Activated CD8-positive, alpha-beta T cell treated with anti-CD3 and anti-CD28 coated beads, Interleukin-2, amount 10 ng/mL, durations not matched to agents 7 days and 5 days (primary cell): ENCODE data around the gene ECHDC1. TPM values are rescaled to one million over a fixed set of nuclear protein-coding genes. Genes with fewer than 3 reads are reported as not detected.

ENCODE experiments used
- ATAC-seq: fragments of 150-1000 bp; cut with Tn5 transposase; one replicate; pipeline ENCODE4 v1.10.0; 2021; ENCODE audit warnings: moderate library complexity
- CTCF ChIA-PET: fragments of 350-600 bp; sonication (Branson Sonifier 250); formaldehyde crosslinking; loops from one replicate; lab custom pipeline; 2021; ENCODE audit warnings: antibody characterized with exemption; lab: Charles Lee
- POLR2A ChIA-PET: fragments of 350-600 bp; sonication (Branson Sonifier 250); formaldehyde crosslinking; loops from one replicate; lab custom pipeline; 2021; ENCODE audit warnings: antibody characterized with exemption; lab: Charles Lee
- DNase-seq: peaks from one replicate; pipeline ENCODE4 v3.0.0-alpha.2; 2020
- H3K27ac Mint-ChIP-seq: one replicate; pipeline ENCODE4 v1.8.0; 2021; ENCODE audit warnings: mild to moderate bottlenecking, mixed read lengths
- H3K27me3 Mint-ChIP-seq: one replicate; pipeline ENCODE4 v1.8.0; 2021; ENCODE audit warnings: low read depth, mixed read lengths
- H3K36me3 Mint-ChIP-seq: one replicate; pipeline ENCODE4 v1.8.0; 2021; ENCODE audit warnings: low read depth, mixed read lengths
- H3K4me1 Mint-ChIP-seq: one replicate; pipeline ENCODE4 v1.8.0; 2021; ENCODE audit warnings: low read depth, mixed read lengths
- H3K4me3 Mint-ChIP-seq: one replicate; pipeline ENCODE4 v1.8.0; 2021; ENCODE audit warnings: mild to moderate bottlenecking, mixed read lengths
- H3K9me3 Mint-ChIP-seq: one replicate; pipeline ENCODE4 v1.8.0; 2022; ENCODE audit warnings: mixed read lengths; ENCODE audit not compliant: insufficient read depth
- total RNA-seq, 2 experiments: library from RNA; stranded (reverse); gene quantifications; one replicate each; pipeline ENCODE4 v1.2.3, GENCODE V29; 2021

ECHDC1 gene
- total RNA-seq, 2 experiments from 2014 or later, result 44.0 to 47.1 TPM

DNA sequence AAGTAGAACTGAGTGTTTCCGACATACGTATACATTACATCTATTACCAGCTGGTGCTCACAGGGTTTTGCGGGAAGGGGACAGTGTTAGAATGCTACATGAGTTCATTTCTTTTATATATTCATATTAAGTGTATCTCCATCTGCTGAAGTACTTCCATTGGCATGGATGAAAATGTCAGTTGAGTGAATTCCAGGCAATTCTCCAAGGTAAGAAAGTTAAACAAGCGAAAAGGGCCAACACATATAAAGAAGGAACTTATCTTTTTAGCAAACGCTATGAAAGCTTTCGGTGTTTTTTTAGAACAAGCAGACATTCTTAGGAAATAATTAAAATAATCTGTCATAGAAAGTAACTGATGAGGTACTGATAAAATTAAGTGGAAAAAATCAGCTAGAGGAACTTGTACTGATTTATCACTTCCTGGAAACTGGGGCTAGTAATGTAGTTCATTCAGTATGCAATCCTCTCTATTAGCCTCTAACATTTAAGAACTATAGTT lies 42.2 kb downstream of the ECHDC1 start:
- POLR2A ChIA-PET, result no interaction called here
- no peaks in the 10 kb centered on the region for H3K27me3 Mint-ChIP-seq
- peaks cover 5% of the 10 kb centered on the region for H3K36me3 Mint-ChIP-seq
- no peak overlapping the region for H3K27ac Mint-ChIP-seq
- H3K4me3 Mint-ChIP-seq, result no peak overlapping the region
- CTCF ChIA-PET, result interaction anchor here (1.0 to 3.2 kb wide), 10 partner anchors 8 to 251 kb away, joined by 3 to 24 read pairs (median 5); partner anchors contain the start of gene RNF146
- no peaks in the 10 kb centered on the region for H3K9me3 Mint-ChIP-seq
- peaks cover 5% of the 10 kb centered on the region for H3K4me1 Mint-ChIP-seq
- ATAC-seq (no peak), DNase-seq (no peak)

DNA sequence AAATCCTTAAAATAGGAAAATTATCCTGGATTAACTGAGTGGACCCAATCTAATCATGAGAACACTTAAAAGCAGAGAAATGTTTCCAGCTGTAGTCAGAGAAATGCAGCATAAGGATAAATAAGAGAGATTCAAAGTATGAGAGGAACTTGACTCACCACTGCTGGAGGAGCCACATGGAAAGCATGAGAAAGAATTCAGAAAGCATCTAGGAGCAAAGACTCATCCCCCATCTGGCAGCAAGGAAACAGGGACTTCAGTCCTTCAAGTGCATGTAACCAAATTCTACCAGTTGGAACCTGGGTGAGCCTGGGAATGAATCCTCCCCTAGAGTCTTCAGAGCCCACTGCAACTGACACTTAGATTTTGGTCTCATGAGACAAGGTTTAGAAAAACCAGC lies 43.0 kb downstream of the ECHDC1 start:
- Mint-ChIP-seq H3K36me3 (peaks cover 5% of the 10 kb centered on the region), H3K27ac (no peak overlapping the region), H3K4me1 (peaks cover 5% of the 10 kb centered on the region), H3K4me3 (no peak overlapping the region), H3K27me3 (no peaks in the 10 kb centered on the region), H3K9me3 (no peaks in the 10 kb centered on the region)
- ATAC-seq (no peak), DNase-seq (no peak)
- ChIA-PET CTCF (interaction anchor here (1.2 to 3.2 kb wide), 5 partner anchors 10 to 239 kb away, joined by 3 to 24 read pairs (median 14); partner anchors contain the start of gene RNF146), POLR2A (interaction anchor here (0.6 kb wide), 1 partner anchor 19 kb away, joined by 3 read pairs; no protein-coding TSS in a partner anchor)

GRCh38 chr6:127299522-127300240 lies 43.7 kb downstream of the ECHDC1 start:
- Mint-ChIP-seq H3K4me3 (no peak overlapping the region), H3K9me3 (no peaks in the 10 kb centered on the region), H3K27ac (no peak overlapping the region), H3K4me1 (peaks cover 5% of the 10 kb centered on the region), H3K36me3 (peaks cover 9% of the 10 kb centered on the region), H3K27me3 (no peaks in the 10 kb centered on the region)
- ChIA-PET CTCF (interaction anchor here (0.8 to 3.2 kb wide), 5 partner anchors 9 to 240 kb away, joined by 3 to 24 read pairs (median 3); partner anchors contain the start of gene RNF146), POLR2A (interaction anchor here (0.6 kb wide), 2 partner anchors 20 to 357 kb away, joined by 3 read pairs; no protein-coding TSS in a partner anchor)
- ATAC-seq, result no peak
- DNase-seq, result no peak

GRCh38 chr6:127298475-127298874 lies 44.9 kb downstream of the ECHDC1 start:
- ChIA-PET POLR2A (no interaction called here), CTCF (interaction anchor here (1.2 kb wide), 1 partner anchor 218 kb away, joined by 3 read pairs; no protein-coding TSS in a partner anchor)
- Mint-ChIP-seq H3K27me3 (no peaks in the 10 kb centered on the region), H3K4me1 (peaks cover 3% of the 10 kb centered on the region), H3K27ac (no peak overlapping the region), H3K4me3 (no peak overlapping the region), H3K9me3 (no peaks in the 10 kb centered on the region), H3K36me3 (peaks cover 16% of the 10 kb centered on the region)
- DNase-seq (no peak), ATAC-seq (no peak)

- Mint-ChIP-seq H3K4me1 (no peaks in the 10 kb centered on the region), H3K27ac (no peak overlapping the region), H3K36me3 (peaks cover 22% of the 10 kb centered on the region), H3K4me3 (no peak overlapping the region), H3K9me3 (no peaks in the 10 kb centered on the region), H3K27me3 (no peaks in the 10 kb centered on the region)
- CTCF ChIA-PET, result interaction anchor here (1.5 kb wide), 1 partner anchor 219 kb away, joined by 7 read pairs; no protein-coding TSS in a partner anchor
- DNase-seq (no peak), ATAC-seq (no peak)
- POLR2A ChIA-PET, result no interaction called here
These were observed 45.8 kb downstream of the ECHDC1 start for GRCh38 chr6:127297502-127298070.

DNA sequence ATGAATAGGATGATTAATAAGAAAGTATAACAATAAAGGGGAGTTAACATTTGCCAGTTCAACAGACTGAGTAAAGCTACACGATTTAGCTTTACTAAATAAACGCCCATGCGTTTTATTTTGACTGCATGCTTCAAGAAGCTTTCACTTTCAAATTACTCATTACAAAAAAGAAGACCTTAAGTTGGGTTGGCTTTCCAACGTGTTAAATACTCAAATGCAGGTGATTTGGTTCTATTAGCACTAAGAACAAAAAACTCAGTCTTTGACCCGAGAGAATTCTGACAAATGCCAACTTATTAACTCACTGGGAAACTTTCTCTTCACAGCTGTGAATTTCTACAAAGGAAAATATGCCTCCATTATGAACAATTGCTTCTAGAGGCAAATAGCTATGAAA lies 51.9 kb downstream of the ECHDC1 start:
- H3K27ac Mint-ChIP-seq, result no peak overlapping the region
- ChIA-PET POLR2A (interaction anchor here (1.1 kb wide), 1 partner anchor 24 kb away, joined by 3 read pairs; no protein-coding TSS in a partner anchor), CTCF (interaction anchor here (1.6 to 3.6 kb wide), 6 partner anchors 10 to 248 kb away, joined by 4 to 24 read pairs (median 7); partner anchors contain the start of gene RNF146)
- H3K36me3 Mint-ChIP-seq, result peaks cover 57% of the 10 kb centered on the region
- H3K9me3 Mint-ChIP-seq, result no peaks in the 10 kb centered on the region
- no peaks in the 10 kb centered on the region for H3K27me3 Mint-ChIP-seq
- ATAC-seq (no peak), DNase-seq (no peak)
- H3K4me3 Mint-ChIP-seq, result peak overlapping the region; percentile 25
- peaks cover 13% of the 10 kb centered on the region for H3K4me1 Mint-ChIP-seq

DNA sequence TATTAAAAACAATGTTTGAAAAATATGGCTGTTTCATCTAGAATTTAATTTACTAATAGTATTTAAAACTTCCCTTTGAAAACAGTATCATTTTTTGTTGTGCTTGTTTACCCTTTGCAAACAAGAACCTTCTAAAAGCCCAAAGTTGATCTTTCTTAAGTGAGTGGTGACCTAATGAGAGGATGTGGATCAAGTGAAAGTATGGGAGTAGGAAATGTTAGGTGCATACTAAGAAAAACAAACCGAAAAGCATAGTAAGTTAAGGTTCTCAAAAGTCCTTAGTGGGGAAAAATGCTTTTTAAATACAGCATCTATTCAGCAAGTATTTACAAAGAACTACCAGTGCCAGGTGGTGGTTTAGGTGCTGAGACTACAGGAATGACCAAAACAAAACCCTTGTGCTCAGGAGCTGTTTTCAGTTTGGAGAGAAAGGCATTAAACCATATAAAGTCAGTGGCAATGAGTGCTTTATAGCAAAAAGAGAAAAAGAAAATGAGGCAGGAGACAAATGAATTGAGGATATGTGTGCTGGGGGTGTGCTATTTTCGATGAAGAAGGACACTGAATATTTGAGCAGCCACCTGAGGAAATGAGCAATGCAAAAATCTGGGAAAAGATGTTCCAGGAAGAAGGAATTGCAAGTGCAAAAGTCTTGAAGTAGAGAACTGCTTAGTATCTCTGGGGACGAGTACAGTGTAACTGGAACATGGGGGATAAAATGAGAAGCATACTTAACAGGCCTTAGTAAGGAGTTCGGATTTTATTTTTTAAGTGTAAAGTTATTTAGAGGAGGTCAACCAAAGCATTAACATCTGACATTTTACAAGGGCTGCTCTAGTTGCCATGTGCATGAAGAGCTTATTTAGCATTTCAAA lies 52.8 kb downstream of the ECHDC1 start:
- H3K4me1 Mint-ChIP-seq, result peaks cover 13% of the 10 kb centered on the region

DNA sequence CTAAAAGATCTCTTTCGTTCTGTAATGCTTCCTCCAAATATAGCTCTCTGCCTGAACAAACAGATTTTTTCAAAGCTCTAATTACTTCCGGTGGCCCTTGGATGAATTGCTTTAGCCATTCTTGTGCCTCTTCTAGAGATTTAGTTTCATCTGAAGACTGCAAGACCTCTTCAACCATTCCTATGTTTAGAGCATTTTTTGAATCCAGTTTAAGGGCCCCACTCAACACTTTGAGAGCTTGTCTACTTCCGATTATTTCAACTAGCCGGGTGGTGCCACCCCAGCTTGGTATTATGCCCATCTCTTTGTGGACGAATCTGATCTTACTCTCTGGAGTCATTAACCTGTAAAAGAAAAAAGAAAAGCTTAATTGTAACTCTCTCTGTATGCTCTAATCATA lies 53.5 kb downstream of the ECHDC1 start:
- no peaks in the 10 kb centered on the region for H3K9me3 Mint-ChIP-seq
- no peak overlapping the region for H3K4me3 Mint-ChIP-seq
- no peaks in the 10 kb centered on the region for H3K27me3 Mint-ChIP-seq
- H3K27ac Mint-ChIP-seq, result no peak overlapping the region
- H3K4me1 Mint-ChIP-seq, result peaks cover 13% of the 10 kb centered on the region
- peaks cover 56% of the 10 kb centered on the region for H3K36me3 Mint-ChIP-seq
- ATAC-seq, result no peak
- CTCF ChIA-PET, result interaction anchor here (0.6 to 3.6 kb wide), 6 partner anchors 11 to 131 kb away, joined by 3 to 24 read pairs (median 4); partner anchors contain the start of gene RNF146
- POLR2A ChIA-PET, result no interaction called here
- no peak for DNase-seq

More for the DNA sequence above, 52.8 kb downstream of the ECHDC1 start:
- DNase-seq (no peak), ATAC-seq (no peak)
- Mint-ChIP-seq H3K27me3 (no peaks in the 10 kb centered on the region), H3K36me3 (peaks cover 56% of the 10 kb centered on the region), H3K9me3 (no peaks in the 10 kb centered on the region), H3K4me3 (no peak overlapping the region), H3K27ac (no peak overlapping the region)
- ChIA-PET POLR2A (no interaction called here), CTCF (interaction anchor here (0.6 to 3.6 kb wide), 10 partner anchors 11 to 248 kb away, joined by 3 to 24 read pairs (median 6); partner anchors contain the start of gene RNF146)

DNA sequence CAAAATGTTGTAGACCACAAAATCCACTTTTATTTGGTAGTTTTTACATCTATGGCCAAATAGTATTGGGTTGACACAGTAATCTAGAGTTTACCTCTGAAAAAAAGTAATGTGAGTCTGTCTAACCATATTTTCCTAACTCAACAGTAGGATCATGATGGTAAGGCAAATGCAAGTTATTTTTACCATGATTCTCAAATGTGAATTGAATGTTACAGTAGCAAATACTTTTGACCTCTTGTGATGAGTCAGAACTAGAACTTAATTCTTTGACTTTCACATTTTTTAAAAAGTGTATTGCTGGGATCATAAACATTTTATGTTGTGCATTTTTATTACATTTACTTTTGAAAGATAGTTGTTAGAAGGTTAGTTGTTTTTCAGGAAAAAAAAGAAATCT lies 54.7 kb downstream of the ECHDC1 start:
- CTCF ChIA-PET, result interaction anchor here (1.3 to 3.6 kb wide), 4 partner anchors 13 to 22 kb away, joined by 3 to 24 read pairs (median 6); partner anchors contain the start of gene RNF146

GRCh38 chr6:127282184-127282583 lies 61.2 kb downstream of the ECHDC1 start:
- Mint-ChIP-seq H3K27ac (no peak overlapping the region), H3K4me3 (no peak overlapping the region), H3K27me3 (no peaks in the 10 kb centered on the region), H3K9me3 (no peaks in the 10 kb centered on the region), H3K36me3 (peaks cover 39% of the 10 kb centered on the region), H3K4me1 (no peaks in the 10 kb centered on the region)
- CTCF ChIA-PET, result interaction anchor here (1.6 kb wide), 1 partner anchor 16 kb away, joined by 7 read pairs; the partner anchor contains the start of gene RNF146
- no peak for DNase-seq
- POLR2A ChIA-PET, result no interaction called here
- ATAC-seq, result no peak

More for the DNA sequence above, 54.7 kb downstream of the ECHDC1 start:
- H3K4me3 Mint-ChIP-seq, result no peak overlapping the region
- no peaks in the 10 kb centered on the region for H3K27me3 Mint-ChIP-seq
- DNase-seq (no peak), ATAC-seq (no peak)
- H3K36me3 Mint-ChIP-seq, result peaks cover 56% of the 10 kb centered on the region
- POLR2A ChIA-PET, result no interaction called here
- H3K9me3 Mint-ChIP-seq, result no peaks in the 10 kb centered on the region
- H3K4me1 Mint-ChIP-seq, result peaks cover 13% of the 10 kb centered on the region
- no peak overlapping the region for H3K27ac Mint-ChIP-seq

- ATAC-seq (no peak), DNase-seq (no peak)
- H3K36me3 Mint-ChIP-seq, result peaks cover 24% of the 10 kb centered on the region
- H3K4me1 Mint-ChIP-seq, result peaks cover 2% of the 10 kb centered on the region
- H3K27ac Mint-ChIP-seq, result no peak overlapping the region
- no peak overlapping the region for H3K4me3 Mint-ChIP-seq
- POLR2A ChIA-PET, result no interaction called here
- H3K27me3 Mint-ChIP-seq, result no peaks in the 10 kb centered on the region
- no peaks in the 10 kb centered on the region for H3K9me3 Mint-ChIP-seq
- CTCF ChIA-PET, result interaction anchor here (1.9 kb wide), 1 partner anchor 13 kb away, joined by 9 read pairs; the partner anchor contains the start of gene RNF146
These were observed 63.6 kb downstream of the ECHDC1 start for GRCh38 chr6:127279815-127280214.
